NCI-H1092 treated with DMSO at 0.1 percent for 48 hours (cell line): ENCODE results near the gene RRM1.
"Not testable (repeated sequence)": the region's sequence is repeated elsewhere in the genome, so short reads cannot be mapped to it uniquely, and the experiment has no call there.

Source experiments
- DNase-seq: peaks from one replicate; lab custom pipeline; 2025; lab: John Stamatoyannopoulos, UW

Gene RRM1

DNA sequence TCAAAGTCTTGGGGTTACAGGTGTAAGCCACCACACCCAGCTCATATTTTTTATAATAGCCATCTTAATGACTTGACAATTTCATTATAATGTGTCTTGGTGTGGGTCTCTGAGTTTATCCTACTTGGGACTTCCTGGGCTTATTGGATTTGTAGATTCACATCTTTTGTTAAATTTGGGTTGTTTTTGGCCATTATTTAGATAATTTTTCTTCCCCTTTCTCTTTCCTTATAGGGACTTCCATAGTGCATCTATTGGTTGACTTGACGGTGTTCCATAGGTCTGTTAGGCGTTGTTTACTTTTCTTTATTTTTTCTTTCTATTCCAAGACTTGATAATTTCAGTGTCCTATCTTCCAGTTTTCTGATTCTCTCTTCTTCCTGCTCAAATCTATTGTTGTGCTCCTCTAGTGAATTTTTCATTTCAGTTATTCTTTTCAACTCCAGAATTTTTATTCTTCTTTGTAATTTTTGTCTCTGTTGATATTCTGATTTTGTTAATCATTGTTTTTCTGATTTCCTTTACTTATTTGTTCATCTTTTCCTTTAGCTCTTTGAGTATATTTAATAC is 45.6 kb downstream of the RRM1 start:
- no peak for DNase-seq

DNA sequence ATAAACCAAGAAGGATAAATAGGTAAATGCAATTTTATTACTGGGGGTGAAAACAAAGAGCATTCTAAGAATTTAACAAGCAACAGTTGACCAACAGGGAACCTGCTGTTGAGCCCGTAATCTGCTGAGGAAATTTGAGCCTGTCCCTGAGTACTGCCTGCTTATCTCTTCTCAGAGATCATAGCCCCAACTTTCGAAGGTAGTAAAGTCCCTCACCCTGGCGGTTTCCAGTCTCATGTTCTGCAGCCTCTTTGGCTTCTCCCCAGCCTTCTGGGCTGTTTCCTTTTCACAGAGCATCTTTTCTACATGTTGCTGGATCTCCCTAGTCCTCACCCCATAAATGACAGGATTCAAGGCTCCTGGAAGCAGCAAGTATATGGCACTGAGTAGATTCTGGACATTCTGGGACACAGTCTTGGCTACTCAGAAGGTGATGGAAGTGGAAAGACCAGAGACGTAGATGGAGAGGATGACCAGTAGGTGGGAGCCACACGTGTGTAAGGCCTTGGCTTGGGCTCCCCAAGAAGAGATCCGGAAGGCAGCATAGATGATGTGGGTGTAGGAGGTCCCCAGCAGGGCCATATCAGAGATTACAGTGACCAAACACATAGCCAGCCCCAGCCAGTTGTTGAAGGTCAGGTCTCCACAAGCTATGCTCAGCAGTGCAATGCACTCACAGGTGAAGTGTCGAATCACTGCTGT is 51.6 kb downstream of the RRM1 start:
- no peak for DNase-seq

GRCh38 chr11:4146772-4147098 is 52.1 kb downstream of the RRM1 start:
- no peak for DNase-seq

- DNase-seq, result no peak
These were observed 59.9 kb downstream of the RRM1 start for GRCh38 chr11:4154503-4154902.

GRCh38 chr11:4156571-4156970 is 62.0 kb downstream of the RRM1 start:
- DNase-seq, result no peak

DNA sequence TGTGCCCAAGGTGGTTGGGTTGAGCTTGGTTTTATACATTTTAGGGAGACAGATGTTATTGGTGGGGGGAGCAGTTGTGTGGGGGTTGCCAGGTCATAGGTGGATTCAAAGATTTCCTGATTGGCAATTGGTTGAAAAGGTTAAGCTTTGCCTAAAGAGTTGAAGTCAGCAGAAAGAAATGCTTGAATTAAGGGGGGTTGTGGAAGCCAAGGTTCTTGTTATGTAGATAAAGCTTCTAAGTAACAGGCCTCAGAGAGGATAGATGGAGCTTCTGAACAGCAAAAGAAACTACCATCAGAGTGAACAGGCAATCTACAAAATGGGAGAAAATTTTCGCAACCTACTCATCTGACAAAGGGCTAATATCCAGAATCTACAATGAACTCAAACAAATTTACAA is 64.2 kb downstream of the RRM1 start:
- DNase-seq, result not testable (repeated sequence)

- DNase-seq, result no peak
These were observed 66.7 kb downstream of the RRM1 start for GRCh38 chr11:4161305-4161704.

DNA sequence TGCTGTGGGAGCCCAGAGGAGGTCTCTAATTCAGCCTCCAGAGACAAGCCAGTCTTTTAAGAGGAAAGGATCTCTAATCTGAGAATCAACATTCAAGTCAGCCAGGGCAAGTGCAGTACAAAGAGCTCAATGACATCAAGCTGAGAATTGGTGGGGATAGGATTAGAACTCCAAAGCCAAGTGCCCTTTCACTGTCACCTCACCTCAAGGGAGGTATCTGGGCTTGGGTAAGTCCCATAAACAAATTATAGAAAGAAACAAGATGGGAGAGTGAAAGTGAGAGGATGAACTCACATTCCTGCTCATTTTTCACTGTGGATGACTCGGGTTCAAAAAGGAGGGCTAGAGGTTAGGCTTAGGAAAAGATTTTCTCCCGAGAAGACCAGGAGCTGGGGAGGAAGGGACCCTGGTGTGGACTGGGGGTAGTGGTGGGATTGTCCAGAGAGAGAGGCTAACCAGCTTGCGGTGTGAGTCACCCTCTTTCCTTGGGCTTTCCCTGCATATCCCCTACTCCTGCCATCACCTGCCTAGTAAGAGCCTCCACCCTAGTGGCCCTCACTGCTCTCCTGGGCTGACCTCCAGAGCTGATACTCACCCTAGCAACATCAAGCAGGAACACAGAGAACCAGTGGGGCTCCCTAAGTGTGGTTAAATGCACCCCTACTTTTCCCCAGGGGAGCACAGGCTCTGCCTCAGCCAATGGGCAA is 70.4 kb downstream of the RRM1 start:
- DNase-seq, result no peak

DNA sequence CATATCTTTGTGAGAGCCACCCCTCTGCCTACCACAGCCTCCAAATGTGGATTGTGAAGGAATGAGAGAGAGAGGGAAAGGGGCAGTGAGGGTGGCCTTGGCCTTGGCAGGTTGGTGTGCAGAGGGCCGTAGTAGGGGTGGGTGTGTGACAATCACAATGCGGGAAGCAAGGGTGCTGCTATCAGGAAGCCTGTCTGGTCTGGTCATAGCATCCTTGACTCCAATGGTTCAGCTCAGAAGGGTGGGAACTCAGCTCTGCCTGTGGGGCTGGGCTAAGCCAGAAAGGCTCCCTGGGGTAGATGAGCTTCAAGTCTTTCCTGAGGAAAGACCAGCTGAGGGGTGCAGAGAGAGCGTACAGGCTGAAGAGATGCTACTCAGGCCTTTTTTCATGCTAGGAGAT is 72.7 kb downstream of the RRM1 start:
- no peak for DNase-seq

- no peak for DNase-seq
These were observed 73.2 kb downstream of the RRM1 start for GRCh38 chr11:4167758-4168157.

GRCh38 chr11:4175620-4176350 is 81.2 kb downstream of the RRM1 start:
- not testable (repeated sequence) for DNase-seq

DNA sequence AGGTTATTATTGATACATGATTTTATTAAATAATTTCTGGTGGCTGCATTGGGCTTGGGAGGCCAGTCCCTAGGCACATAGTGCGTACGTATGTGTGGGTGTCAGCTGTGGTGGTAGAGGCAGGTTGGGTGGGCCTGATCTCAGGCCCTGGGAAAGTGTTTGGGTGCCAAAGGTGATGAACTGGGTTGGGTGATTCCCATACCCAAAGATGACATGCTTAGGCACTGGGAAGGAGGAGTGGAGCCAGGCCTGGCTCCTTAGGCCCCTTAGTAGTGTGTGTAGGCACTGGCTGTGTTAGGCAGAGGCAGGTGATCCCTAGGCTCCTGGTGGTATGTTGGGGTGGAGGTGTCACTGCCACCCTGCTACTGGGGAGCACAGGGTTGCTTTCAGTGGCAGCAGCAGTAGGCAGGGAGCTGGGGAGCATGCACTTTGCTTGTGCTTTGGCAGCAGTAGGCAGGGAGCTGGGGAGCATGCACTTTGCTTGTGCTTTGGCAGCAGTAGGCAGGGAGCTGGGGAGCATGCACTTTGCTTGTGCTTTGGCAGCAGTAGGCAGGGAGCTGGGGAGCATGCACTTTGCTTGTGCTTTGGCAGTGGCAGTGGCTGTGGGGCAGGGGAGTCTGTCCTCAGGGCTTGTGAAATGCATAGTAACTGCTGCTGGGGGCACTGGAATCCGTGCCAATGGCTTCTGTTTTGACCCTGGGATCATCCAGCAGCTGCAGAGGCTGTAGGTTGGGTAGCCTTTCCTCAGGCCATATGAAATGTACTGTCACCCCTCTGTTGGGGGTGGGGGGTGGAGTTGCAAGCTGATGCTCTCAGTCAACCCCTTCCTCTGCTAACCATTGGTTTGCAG is 84.4 kb downstream of the RRM1 start:
- DNase-seq, result no peak

DNA sequence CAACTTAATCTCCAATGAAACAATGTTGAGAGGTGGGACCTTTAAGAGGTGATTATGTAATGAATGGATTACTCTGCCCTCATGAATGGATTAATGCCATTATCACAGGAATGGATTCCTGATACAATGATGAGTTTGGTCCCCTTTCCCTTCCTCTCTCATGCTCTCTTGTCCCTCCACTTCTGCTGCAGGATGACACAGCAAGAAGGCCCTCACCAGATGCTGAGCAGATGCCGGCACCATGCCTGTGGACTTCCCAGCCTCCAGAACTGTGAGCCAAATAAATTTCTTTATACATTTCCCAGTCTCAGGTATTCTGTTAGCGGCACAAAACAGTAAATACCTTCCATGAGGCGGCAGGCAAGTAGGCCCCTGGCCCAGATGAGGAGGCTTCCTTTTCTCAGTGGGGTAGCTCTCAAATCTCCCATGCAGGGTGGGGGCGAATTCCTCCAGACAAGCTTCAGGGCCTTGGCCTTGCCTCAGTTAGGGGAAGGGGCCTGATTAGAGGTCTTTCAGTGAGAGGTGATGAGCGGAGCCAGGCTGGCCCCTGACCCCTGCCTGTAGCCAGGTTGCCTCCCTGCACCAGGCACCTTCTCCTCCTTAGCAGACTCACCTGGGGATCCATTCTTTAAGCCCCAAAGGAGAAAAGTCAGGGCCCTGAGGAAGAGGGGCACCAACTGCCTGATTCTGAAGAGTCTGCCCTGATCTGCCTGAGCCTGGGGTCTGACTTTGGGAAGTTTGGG is 86.0 kb downstream of the RRM1 start:
- DNase-seq, result no peak

GRCh38 chr11:4181782-4182721 is 87.5 kb downstream of the RRM1 start:
- DNase-seq, result peak; percentile 18

- DNase-seq, result no peak
These were observed 88.9 kb downstream of the RRM1 start for GRCh38 chr11:4183410-4184057.

GRCh38 chr11:4184163-4184916 is 89.7 kb downstream of the RRM1 start:
- no peak for DNase-seq

GRCh38 chr11:4185561-4185960 is 91.0 kb downstream of the RRM1 start:
- DNase-seq, result no peak

GRCh38 chr11:4186464-4187054 is 92.0 kb downstream of the RRM1 start:
- DNase-seq, result no peak
